HCT116 (cell line): ENCODE data around the gene CHID1. TPM values are rescaled to one million over a fixed set of nuclear protein-coding genes. Genes with fewer than 3 reads are reported as not detected.

Source experiments
- ATAC-seq: fragments of 200-7000 bp; cut with Tn5 transposase; 2 replicates; pipeline ENCODE4 v1.9.1; 2020; ENCODE audit warnings: mild to moderate bottlenecking, moderate library complexity
- BruUV-seq: library from RNA; stranded (reverse); fragments of 400-500 nt; replicated peaks from 2 replicates; lab custom pipeline; 2021; lab: Mats Ljungman, UMichigan
- CTCF ChIA-PET: fragments of 300-600 bp; sonication (Branson Sonifier 250); formaldehyde crosslinking; loops from one replicate; lab custom pipeline; 2021; ENCODE audit warnings: antibody characterized with exemption; lab: Charles Lee
- POLR2A ChIA-PET: fragments of 300-600, 350-600 bp; sonication (Branson Sonifier 250); formaldehyde crosslinking; loops from one replicate; lab custom pipeline; 2021; ENCODE audit warnings: antibody characterized with exemption; lab: Charles Lee
- RAD21 ChIA-PET, 2 experiments: fragments of 300-600 bp; sonication (Branson Sonifier 250); formaldehyde crosslinking; loops; one replicate each; lab custom pipeline; 2023; ENCODE audit warnings: low total read pairs in 2 of 2; ENCODE audit not compliant: uncharacterized antibody in 2 of 2, unreplicated experiment in 2 of 2, low non-redundant PET in 1 of 2; lab: Charles Lee
- DNase-seq: peaks from one replicate; pipeline ENCODE4 v3.0.0-alpha.2; 2010; ENCODE audit warnings: low read depth, low spot score
- H2AFZ ChIP-seq: fragments of 200-600 bp; shearing (Covaris generic), sonication (generic); 2 replicates; pipeline ENCODE4 v1.6.1; 2017; ENCODE audit warnings: low read depth, mixed run types, mixed read lengths, antibody characterized with exemption, low read length; ENCODE audit not compliant: poor library complexity, severe bottlenecking
- H3K27ac ChIP-seq: 2 replicates; pipeline ENCODE4 v1.5.1; 2012; ENCODE audit warnings: low read depth, low read length
- H3K27me3 ChIP-seq: fragments of 200-600 bp; sonication (generic); 2 replicates; pipeline ENCODE4 v1.6.1; 2016; ENCODE audit warnings: mixed run types, low read length, mixed read lengths; ENCODE audit not compliant: insufficient read depth
- H3K36me3 ChIP-seq, 2 experiments: fragments of 200-500 bp in 1 of 2; fragments of 200-600 bp in 1 of 2; sonication (Bioruptor generic) in 1 of 2; sonication (generic) in 1 of 2; 2 replicates each; pipeline versions ENCODE4 v1.5.1 to v1.6.1; 2014 to 2016; ENCODE audit warnings: low read length in 2 of 2, inconsistent platforms in 1 of 2, mixed read lengths in 1 of 2, mixed run types in 1 of 2; ENCODE audit not compliant: insufficient read depth in 2 of 2, control insufficient read depth in 1 of 2
- H3K4me1 ChIP-seq, 2 experiments: fragments of 200-600 bp in 1 of 2; sonication (generic) in 1 of 2; 2 replicates each; pipeline versions ENCODE4 v1.5.1 to v1.6.1; 2012 to 2017; ENCODE audit warnings: low read length in 2 of 2, inconsistent platforms in 1 of 2, mild to moderate bottlenecking in 1 of 2, mixed read lengths in 1 of 2, mixed run types in 1 of 2, moderate library complexity in 1 of 2; ENCODE audit not compliant: insufficient read depth in 2 of 2, control insufficient read depth in 1 of 2
- H3K4me2 ChIP-seq: fragments of 200-600 bp; sonication (generic); 2 replicates; pipeline ENCODE4 v1.6.1; 2017; ENCODE audit warnings: mixed run types, low read length, mixed read lengths
- H3K4me3 ChIP-seq, 2 experiments: fragments of 200-600 bp in 1 of 2; sonication (generic) in 1 of 2; replicated peaks in 1 of 2; 2 replicates each; pipeline ENCODE4 v1.5.1; 2011 to 2016; ENCODE audit warnings: low read length in 2 of 2, control low read depth in 1 of 2, low read depth in 1 of 2, mild to moderate bottlenecking in 1 of 2, mixed read lengths in 1 of 2, mixed run types in 1 of 2
- H3K79me2 ChIP-seq: fragments of 200-600 bp; sonication (generic); 2 replicates; pipeline ENCODE4 v1.6.1; 2017; ENCODE audit warnings: mild to moderate bottlenecking, mixed run types, low read length, moderate library complexity, mixed read lengths; ENCODE audit not compliant: insufficient read depth
- H3K9ac ChIP-seq: fragments of 200-600 bp; sonication (generic); 2 replicates; pipeline ENCODE4 v1.6.1; 2016; ENCODE audit warnings: low read length, mixed read lengths
- H3K9me2 ChIP-seq: fragments of 200-600 bp; sonication (generic), shearing (Covaris generic); 2 replicates; pipeline ENCODE4 v1.6.1; 2017; ENCODE audit warnings: mixed run types, mild to moderate bottlenecking, moderate library complexity; ENCODE audit not compliant: insufficient read depth
- H3K9me3 ChIP-seq, 2 experiments: fragments of 200-500 bp in 1 of 2; fragments of 200-600 bp in 1 of 2; sonication (Bioruptor generic) in 1 of 2; sonication (generic) in 1 of 2; 2 replicates each; pipeline ENCODE4 v1.6.1; 2014 to 2017; ENCODE audit warnings: low read length in 2 of 2, mixed read lengths in 2 of 2, inconsistent platforms in 1 of 2, low read depth in 1 of 2, mild to moderate bottlenecking in 1 of 2, mixed run types in 1 of 2, moderate library complexity in 1 of 2; ENCODE audit not compliant: control insufficient read depth in 1 of 2, insufficient read depth in 1 of 2
- H4K20me1 ChIP-seq: fragments of 200-600 bp; sonication (generic), shearing (Covaris generic); 2 replicates; pipeline ENCODE4 v1.6.1; 2017; ENCODE audit warnings: mixed run types, mild to moderate bottlenecking, moderate library complexity; ENCODE audit not compliant: insufficient read depth
- CBX3 ChIP-seq: IDR thresholded peaks from 2 replicates; pipeline ENCODE4 v1.6.1; 2012; ENCODE audit warnings: low read depth
- ELF1 ChIP-seq: IDR thresholded peaks from 2 replicates; pipeline ENCODE4 v1.6.1; 2012; ENCODE audit warnings: low read depth, borderline replicate concordance
- JUND ChIP-seq: IDR thresholded peaks from 2 replicates; pipeline ENCODE4 v1.6.1; 2012
- SIN3A ChIP-seq: IDR thresholded peaks from 2 replicates; pipeline ENCODE4 v1.6.1; 2012; ENCODE audit warnings: low read depth
- SRF ChIP-seq: IDR thresholded peaks from 2 replicates; pipeline ENCODE4 v1.6.1; 2012; ENCODE audit warnings: low read depth
- ZNF274 ChIP-seq: fragments of 200-500 bp; sonication (Bioruptor generic); IDR thresholded peaks from 2 replicates; pipeline ENCODE4 v1.6.1; 2014; ENCODE audit warnings: mild to moderate bottlenecking, low read depth, low read length, inconsistent platforms
- intact Hi-C: fragments of 100-400 bp; cut with micrococcal nuclease; formaldehyde crosslinking; loops from 2 replicates; pipeline ENCODE4 v1.10.0; 2022
- total RNA-seq: library from RNA; stranded (reverse); gene quantifications from one replicate; pipeline ENCODE4 v1.2.1, GENCODE V29; 2021; ENCODE audit not compliant: unreplicated experiment
- TF ChIP-seq, protein P1 (sequence below), 3 experiments: fragments of 200-600 bp in 1 of 3; sonication (generic) in 1 of 3; IDR thresholded peaks in 2 of 3; conservative IDR thresholded peaks in 1 of 3; 2 replicates each; pipeline ENCODE4 v1.5.1; 2012 to 2017; ENCODE audit warnings: low read depth in 2 of 3, low read length in 2 of 3, antibody characterized with exemption in 1 of 3, borderline replicate concordance in 1 of 3, control low read depth in 1 of 3, mild to moderate bottlenecking in 1 of 3, mixed read lengths in 1 of 3, mixed run types in 1 of 3, moderate library complexity in 1 of 3; ENCODE audit not compliant: insufficient read depth in 1 of 3
- TF ChIP-seq, protein P2 (sequence below): IDR thresholded peaks from 2 replicates; pipeline ENCODE4 v1.6.1; 2012

CHID1 gene
- total RNA-seq, 1 experiment from 2014 or later, result 102 TPM

GRCh38 chr11:907668-908067 lies 2.9 kb downstream of the CHID1 start:
- no peak for DNase-seq
- CTCF ChIA-PET, result no interaction called here
- no peaks in the 10 kb centered on the region for H3K9me2 ChIP-seq
- no peaks in the 10 kb centered on the region for H3K27me3 ChIP-seq
- TF ChIP-seq SRF, result no peak
- TF ChIP-seq, protein P1, sequence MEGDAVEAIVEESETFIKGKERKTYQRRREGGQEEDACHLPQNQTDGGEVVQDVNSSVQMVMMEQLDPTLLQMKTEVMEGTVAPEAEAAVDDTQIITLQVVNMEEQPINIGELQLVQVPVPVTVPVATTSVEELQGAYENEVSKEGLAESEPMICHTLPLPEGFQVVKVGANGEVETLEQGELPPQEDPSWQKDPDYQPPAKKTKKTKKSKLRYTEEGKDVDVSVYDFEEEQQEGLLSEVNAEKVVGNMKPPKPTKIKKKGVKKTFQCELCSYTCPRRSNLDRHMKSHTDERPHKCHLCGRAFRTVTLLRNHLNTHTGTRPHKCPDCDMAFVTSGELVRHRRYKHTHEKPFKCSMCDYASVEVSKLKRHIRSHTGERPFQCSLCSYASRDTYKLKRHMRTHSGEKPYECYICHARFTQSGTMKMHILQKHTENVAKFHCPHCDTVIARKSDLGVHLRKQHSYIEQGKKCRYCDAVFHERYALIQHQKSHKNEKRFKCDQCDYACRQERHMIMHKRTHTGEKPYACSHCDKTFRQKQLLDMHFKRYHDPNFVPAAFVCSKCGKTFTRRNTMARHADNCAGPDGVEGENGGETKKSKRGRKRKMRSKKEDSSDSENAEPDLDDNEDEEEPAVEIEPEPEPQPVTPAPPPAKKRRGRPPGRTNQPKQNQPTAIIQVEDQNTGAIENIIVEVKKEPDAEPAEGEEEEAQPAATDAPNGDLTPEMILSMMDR (IDR thresholded peaks at IDR 0.05 in 2 of 3, conservative IDR thresholded peaks at IDR 0.05 in 1 of 3; ENCODE audit: borderline replicate concordance in 1 of 3, insufficient read depth in 1 of 3, low read depth in 2 of 3, low read length in 2 of 3), result no peak
- no peak for TF ChIP-seq CBX3
- no peak for TF ChIP-seq SIN3A
- TF ChIP-seq ELF1, result no peak
- TF ChIP-seq ZNF274, result no peak
- no peak for TF ChIP-seq JUND
- H3K27ac ChIP-seq, result no peak overlapping the region
- H3K4me2 ChIP-seq, result no peak overlapping the region
- RAD21 ChIA-PET, result no interaction called here
- H3K4me1 ChIP-seq, result peaks cover 12 to 24% of the 10 kb centered on the region in 2 experiments
- H3K79me2 ChIP-seq, result peaks cover 49% of the 10 kb centered on the region
- ATAC-seq, result no peak
- H2AFZ ChIP-seq, result no peak overlapping the region
- H3K9ac ChIP-seq, result no peak overlapping the region
- H3K36me3 ChIP-seq, result peaks cover 11 to 27% of the 10 kb centered on the region in 2 experiments; a peak in 3 of 4 replicates
- H3K9me3 ChIP-seq, result no peaks in the 10 kb centered on the region
- no peak overlapping the region for H3K4me3 ChIP-seq
- no TSS peak for BruUV-seq
- POLR2A ChIA-PET, result no interaction called here
- intact Hi-C loops, result no loop called here
- no peaks in the 10 kb centered on the region for H4K20me1 ChIP-seq

DNA sequence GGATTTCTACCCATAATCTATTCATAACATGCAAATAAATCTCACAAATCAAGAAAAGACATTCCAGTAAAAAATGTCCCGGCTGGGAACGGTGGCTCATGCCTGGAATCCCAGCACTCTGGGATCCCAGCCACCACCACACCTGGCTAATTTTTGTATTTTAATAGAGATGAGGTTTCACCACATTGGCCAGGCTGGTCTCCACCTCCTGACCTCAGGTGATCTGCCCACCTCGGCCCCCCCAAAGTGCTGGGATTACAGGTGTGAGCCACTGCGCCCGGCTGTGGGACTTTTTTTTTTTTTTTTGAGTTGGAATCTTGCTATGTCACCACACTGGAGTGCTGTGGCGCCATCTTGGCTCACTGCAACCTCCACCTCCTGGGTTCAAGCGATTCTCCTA lies 4.7 kb downstream of the CHID1 start:
- no peak for DNase-seq
- Histone ChIP-seq H3K4me1 (peaks cover 6 to 12% of the 10 kb centered on the region in 2 experiments), H3K4me3 (no peak overlapping the region), H3K9me3 (no peaks in the 10 kb centered on the region), H3K4me2 (no peak overlapping the region), H3K9me2 (no peaks in the 10 kb centered on the region), H3K9ac (no peak overlapping the region), H2AFZ (no peak overlapping the region), H3K27me3 (no peaks in the 10 kb centered on the region), H3K27ac (no peak overlapping the region), H3K79me2 (peaks cover 49% of the 10 kb centered on the region), H3K36me3 (peaks cover 14 to 41% of the 10 kb centered on the region in 2 experiments; a peak in 3 of 4 replicates), H4K20me1 (no peaks in the 10 kb centered on the region)
- RAD21 ChIA-PET, result no interaction called here
- CTCF ChIA-PET, result no interaction called here
- TF ChIP-seq, protein P2, sequence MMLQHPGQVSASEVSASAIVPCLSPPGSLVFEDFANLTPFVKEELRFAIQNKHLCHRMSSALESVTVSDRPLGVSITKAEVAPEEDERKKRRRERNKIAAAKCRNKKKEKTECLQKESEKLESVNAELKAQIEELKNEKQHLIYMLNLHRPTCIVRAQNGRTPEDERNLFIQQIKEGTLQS, result no peak
- no peak for ATAC-seq
- intact Hi-C loops, result no loop called here
- no TSS peak for BruUV-seq
- POLR2A ChIA-PET, result no interaction called here
